ENCODE data around the gene LGR4. TPM values are rescaled to one million over a fixed set of nuclear protein-coding genes. Genes with fewer than 3 reads are reported as not detected.

Gene LGR4
- total and polyA plus RNA-seq, 2 of the 13 experiments (the other 11 are each of a cell fraction or from before 2014, with no cell fraction given): 42.1 to 68.7 TPM

DNA sequence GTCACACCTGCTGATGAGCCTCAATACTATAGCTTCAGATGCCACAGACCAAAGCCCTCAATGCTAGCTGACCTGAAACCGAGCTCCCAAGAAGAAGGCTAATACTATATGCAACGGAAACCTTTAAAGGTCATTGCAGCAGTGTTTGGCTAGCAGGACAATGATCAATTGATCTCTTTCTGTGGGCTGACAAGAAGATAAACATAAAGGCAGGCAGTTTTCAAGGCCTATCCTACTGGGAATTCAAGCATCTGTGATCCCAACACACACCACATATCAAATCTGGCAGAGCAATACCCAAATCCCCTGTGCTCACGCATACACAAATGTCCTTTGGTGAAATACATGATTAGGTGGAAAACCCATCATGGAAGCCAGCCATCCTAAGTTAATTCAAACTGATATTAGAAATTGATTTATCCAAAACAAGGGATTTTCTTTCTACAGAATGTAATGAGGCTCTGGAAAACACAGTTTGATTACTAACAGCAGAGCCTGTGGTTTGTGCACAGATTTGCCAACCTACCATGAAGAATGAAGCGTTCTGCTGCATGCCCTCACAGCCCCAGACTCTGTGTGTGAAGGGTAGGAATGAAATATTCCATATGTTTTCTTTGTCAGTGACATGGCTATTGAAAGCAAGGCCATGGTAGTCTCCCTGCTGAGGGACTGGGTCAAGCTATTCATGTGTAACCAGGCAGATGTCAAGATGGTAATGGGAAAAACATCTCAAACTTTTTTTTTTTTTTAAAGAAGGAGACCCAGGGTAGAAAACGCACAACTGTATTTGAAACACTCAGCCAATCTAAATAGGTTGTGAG is 12.2 kb downstream of the LGR4 start (continued):
- TF ChIP-seq, protein P1, sequence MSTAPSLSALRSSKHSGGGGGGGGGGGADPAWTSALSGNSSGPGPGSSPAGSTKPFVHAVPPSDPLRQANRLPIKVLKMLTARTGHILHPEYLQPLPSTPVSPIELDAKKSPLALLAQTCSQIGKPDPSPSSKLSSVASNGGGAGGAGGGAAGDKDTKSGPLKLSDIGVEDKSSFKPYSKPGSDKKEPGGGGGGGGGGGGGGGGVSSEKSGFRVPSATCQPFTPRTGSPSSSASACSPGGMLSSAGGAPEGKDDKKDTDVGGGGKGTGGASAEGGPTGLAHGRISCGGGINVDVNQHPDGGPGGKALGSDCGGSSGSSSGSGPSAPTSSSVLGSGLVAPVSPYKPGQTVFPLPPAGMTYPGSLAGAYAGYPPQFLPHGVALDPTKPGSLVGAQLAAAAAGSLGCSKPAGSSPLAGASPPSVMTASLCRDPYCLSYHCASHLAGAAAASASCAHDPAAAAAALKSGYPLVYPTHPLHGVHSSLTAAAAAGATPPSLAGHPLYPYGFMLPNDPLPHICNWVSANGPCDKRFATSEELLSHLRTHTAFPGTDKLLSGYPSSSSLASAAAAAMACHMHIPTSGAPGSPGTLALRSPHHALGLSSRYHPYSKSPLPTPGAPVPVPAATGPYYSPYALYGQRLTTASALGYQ (CRISPR knock-in tag; IDR thresholded peaks at IDR 0.05): no peak
- TF ChIP-seq ZNF629 (CRISPR knock-in tag; conservative IDR thresholded peaks at IDR 0.05) (0 out of 2 replicates have a peak, but pooled peaks have one; percentile 7), KLF11 (CRISPR knock-in tag; IDR thresholded peaks at IDR 0.05) (no peak), PHB2 (IDR thresholded peaks at IDR 0.05; ENCODE audit: partially characterized antibody) (no peak), ZNF816 (CRISPR knock-in tag; IDR thresholded peaks at IDR 0.05; ENCODE audit: borderline replicate concordance) (0 out of 2 replicates have a peak, but pooled peaks have one; percentile 59), HES4 (CRISPR knock-in tag; IDR thresholded peaks at IDR 0.05; ENCODE audit: borderline replicate concordance) (no peak), POLR2AphosphoS2 (IDR thresholded peaks at IDR 0.05; ENCODE audit: low read depth, low read length) (no peak), ESRRA (CRISPR knock-in tag; IDR thresholded peaks at IDR 0.05; ENCODE audit: low read depth) (peak; percentile 52; the same call in 1 of the 2 replicates), SALL2 (CRISPR knock-in tag; IDR thresholded peaks at IDR 0.05) (no peak)
- TF ChIP-seq, protein P2, sequence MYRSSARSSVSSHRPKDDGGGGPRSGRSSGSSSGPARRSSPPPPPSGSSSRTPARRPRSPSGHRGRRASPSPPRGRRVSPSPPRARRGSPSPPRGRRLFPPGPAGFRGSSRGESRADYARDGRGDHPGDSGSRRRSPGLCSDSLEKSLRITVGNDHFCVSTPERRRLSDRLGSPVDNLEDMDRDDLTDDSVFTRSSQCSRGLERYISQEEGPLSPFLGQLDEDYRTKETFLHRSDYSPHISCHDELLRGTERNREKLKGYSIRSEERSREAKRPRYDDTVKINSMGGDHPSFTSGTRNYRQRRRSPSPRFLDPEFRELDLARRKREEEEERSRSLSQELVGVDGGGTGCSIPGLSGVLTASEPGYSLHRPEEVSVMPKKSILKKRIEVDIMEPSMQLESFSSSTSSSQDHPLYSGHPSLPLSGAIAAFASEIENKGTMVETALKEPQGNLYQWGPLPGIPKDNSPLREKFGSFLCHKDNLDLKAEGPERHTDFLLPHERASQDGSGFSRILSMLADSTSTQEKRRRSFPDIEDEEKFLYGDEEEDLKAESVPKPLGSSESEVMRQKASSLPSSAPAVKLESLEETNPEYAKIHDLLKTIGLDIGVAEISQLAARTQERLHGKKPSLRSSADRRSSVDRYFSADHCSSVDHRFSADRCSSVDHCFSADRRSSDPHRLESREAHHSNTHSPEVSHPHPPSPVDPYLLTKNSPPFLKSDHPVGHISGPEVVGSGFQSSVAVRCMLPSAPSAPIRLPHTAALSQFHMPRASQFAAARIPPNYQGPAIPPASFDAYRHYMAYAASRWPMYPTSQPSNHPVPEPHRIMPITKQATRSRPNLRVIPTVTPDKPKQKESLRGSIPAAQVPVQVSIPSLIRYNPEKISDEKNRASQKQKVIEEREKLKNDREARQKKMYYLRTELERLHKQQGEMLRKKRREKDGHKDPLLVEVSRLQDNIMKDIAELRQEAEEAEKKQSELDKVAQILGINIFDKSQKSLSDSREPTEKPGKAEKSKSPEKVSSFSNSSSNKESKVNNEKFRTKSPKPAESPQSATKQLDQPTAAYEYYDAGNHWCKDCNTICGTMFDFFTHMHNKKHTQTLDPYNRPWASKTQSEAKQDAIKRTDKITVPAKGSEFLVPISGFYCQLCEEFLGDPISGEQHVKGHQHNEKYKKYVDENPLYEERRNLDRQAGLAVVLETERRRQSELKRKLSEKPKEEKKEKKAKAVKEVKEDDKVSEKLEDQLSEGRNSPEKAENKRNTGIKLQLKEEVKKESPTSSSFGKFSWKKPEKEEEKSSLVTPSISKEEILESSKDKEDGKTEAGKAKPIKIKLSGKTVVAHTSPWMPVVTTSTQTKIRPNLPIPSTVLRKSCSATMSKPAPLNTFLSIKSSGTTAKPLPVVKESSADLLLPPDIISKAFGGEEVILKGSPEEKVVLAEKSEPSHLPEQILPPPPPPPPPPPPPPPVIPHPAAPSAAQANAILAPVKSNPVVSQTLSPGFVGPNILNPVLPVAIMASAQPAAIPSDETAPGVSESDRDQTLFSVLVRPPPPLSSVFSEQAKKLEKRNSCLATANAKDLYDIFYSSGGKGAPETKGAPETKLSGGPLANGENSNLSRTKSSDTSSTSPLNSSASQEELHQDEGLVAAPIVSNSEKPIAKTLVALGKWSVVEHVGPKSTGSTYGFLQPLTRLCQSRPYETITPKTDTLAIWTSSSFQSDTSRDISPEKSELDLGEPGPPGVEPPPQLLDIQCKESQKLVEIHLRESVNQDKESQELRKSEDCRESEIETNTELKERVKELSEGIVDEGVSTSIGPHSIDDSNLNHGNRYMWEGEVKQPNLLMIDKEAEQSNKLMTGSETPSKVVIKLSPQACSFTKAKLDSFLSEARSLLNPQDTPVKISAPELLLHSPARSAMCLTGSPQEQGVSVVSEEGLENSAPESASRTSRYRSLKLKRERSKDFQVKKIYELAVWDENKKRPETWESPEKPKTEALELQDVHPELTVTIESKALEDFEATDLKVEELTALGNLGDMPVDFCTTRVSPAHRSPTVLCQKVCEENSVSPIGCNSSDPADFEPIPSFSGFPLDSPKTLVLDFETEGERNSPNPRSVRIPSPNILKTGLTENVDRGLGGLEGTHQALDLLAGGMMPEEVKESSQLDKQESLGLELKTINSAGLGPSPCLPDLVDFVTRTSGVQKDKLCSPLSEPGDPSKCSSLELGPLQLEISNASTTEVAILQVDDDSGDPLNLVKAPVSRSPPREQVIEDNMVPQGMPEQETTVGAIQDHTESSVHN (CRISPR knock-in tag; IDR thresholded peaks at IDR 0.05): no peak
- TF ChIP-seq, protein P3, sequence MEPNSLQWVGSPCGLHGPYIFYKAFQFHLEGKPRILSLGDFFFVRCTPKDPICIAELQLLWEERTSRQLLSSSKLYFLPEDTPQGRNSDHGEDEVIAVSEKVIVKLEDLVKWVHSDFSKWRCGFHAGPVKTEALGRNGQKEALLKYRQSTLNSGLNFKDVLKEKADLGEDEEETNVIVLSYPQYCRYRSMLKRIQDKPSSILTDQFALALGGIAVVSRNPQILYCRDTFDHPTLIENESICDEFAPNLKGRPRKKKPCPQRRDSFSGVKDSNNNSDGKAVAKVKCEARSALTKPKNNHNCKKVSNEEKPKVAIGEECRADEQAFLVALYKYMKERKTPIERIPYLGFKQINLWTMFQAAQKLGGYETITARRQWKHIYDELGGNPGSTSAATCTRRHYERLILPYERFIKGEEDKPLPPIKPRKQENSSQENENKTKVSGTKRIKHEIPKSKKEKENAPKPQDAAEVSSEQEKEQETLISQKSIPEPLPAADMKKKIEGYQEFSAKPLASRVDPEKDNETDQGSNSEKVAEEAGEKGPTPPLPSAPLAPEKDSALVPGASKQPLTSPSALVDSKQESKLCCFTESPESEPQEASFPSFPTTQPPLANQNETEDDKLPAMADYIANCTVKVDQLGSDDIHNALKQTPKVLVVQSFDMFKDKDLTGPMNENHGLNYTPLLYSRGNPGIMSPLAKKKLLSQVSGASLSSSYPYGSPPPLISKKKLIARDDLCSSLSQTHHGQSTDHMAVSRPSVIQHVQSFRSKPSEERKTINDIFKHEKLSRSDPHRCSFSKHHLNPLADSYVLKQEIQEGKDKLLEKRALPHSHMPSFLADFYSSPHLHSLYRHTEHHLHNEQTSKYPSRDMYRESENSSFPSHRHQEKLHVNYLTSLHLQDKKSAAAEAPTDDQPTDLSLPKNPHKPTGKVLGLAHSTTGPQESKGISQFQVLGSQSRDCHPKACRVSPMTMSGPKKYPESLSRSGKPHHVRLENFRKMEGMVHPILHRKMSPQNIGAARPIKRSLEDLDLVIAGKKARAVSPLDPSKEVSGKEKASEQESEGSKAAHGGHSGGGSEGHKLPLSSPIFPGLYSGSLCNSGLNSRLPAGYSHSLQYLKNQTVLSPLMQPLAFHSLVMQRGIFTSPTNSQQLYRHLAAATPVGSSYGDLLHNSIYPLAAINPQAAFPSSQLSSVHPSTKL (CRISPR knock-in tag; IDR thresholded peaks at IDR 0.05): peak; percentile 95

All from HepG2 (cell line).